Bronchial epithelial cell (primary cell): ENCODE measurements around the gene CDH13. TPM values are rescaled to one million over a fixed set of nuclear protein-coding genes. Genes with fewer than 3 reads are reported as not detected.

ENCODE experiments used
- DNase-seq: peaks from one replicate; pipeline ENCODE4 v3.0.0-alpha.2; 2010; ENCODE audit warnings: low read depth
- FAIRE-seq: peaks from 2 replicates; lab custom pipeline; 2011; peaks lifted over from hg19 to GRCh38; lab: Jason Lieb, UNC
- H3K27me3 ChIP-seq: 2 replicates; pipeline ENCODE4 v1.5.1; 2011; ENCODE audit warnings: low read length; ENCODE audit not compliant: control insufficient read depth, insufficient read depth
- H3K36me3 ChIP-seq: 2 replicates; pipeline ENCODE4 v1.5.1; 2011; ENCODE audit warnings: low read length; ENCODE audit not compliant: control insufficient read depth, insufficient read depth
- H3K4me3 ChIP-seq: 2 replicates; pipeline ENCODE4 v1.5.1; 2011; ENCODE audit warnings: mild to moderate bottlenecking, low read depth, low read length, control low read depth
- total RNA-seq: library from RNA; depleted of rRNA; stranded (reverse); fragments of >200 nt; gene quantifications from 2 replicates; pipeline ENCODE4 v1.2.1, GENCODE V29; 2014
- TF ChIP-seq, protein P1 (sequence below): IDR thresholded peaks from 2 replicates; pipeline ENCODE4 v1.5.1; 2011; ENCODE audit warnings: mild to moderate bottlenecking, moderate library complexity, low read length, control low read depth, inconsistent platforms; ENCODE audit not compliant: insufficient read depth, severe bottlenecking

Gene CDH13
- total RNA-seq, 1 donor from 2014 or later, result 31.3 TPM

DNA sequence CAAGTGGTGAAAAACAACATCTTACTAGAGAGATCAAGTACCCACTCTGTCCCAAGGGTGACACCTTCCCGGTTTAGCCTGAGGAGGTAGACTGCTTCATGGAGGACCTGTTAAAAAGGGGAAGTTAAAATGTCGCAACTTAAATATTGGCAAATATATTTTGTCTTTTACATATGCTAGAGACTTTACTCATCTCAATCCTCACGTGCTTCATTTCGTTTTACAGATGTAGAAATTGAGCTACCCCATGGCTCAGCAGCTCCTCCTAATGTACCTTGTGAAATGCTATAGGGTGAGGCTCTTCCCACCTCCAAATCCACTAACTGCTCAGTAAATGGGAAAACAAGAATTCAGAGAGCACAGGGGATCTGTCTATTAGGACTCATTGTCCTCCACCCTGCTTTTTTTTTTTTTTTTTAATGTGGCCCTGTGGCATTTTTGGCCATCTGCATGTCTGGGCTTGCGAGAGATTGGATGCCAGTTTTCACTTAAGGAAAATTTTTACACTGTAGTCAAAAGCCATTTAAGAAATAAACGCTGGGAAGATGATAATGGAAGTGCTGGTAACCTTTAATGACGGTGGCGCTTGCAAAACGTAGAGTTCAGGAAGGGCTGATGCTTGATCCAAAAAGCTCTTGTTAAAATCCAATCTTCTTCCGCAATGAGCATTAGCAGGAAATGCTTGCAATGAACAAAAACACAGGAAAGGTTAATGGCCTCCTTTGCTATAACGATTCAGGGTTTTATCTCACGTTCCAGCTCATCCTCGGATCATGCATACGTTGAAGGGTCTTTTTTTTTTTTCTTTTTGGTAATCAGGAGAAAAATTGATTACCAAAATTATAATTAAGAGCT, 1220.8 kb downstream of the CDH13 start:
- TF ChIP-seq, protein P1, sequence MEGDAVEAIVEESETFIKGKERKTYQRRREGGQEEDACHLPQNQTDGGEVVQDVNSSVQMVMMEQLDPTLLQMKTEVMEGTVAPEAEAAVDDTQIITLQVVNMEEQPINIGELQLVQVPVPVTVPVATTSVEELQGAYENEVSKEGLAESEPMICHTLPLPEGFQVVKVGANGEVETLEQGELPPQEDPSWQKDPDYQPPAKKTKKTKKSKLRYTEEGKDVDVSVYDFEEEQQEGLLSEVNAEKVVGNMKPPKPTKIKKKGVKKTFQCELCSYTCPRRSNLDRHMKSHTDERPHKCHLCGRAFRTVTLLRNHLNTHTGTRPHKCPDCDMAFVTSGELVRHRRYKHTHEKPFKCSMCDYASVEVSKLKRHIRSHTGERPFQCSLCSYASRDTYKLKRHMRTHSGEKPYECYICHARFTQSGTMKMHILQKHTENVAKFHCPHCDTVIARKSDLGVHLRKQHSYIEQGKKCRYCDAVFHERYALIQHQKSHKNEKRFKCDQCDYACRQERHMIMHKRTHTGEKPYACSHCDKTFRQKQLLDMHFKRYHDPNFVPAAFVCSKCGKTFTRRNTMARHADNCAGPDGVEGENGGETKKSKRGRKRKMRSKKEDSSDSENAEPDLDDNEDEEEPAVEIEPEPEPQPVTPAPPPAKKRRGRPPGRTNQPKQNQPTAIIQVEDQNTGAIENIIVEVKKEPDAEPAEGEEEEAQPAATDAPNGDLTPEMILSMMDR, result no peak
- Histone ChIP-seq H3K27me3 (peaks cover 1% of the 10 kb centered on the region), H3K36me3 (no peaks in the 10 kb centered on the region), H3K4me3 (no peak overlapping the region)
- FAIRE-seq (no peak), DNase-seq (peak; percentile 26)

DNA sequence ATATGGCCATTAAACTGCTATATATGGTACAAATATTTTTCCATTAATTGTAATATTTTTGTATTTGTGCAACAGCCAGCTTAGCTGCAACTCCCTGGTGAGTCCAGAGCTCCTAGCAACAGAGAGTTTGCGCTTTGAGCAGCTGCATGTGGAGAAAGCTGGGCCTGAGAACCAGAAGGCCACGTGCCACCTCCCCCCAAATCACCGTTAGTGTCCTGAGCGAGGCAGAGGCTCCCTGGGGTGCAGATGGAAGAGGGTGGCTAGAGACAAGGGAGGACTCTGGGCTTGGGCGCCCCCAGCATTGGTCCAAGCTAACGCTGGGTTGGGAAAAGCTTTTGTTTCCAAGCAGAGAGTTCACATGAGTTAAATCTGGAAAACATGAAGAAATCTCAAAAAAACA, 1222.7 kb downstream of the CDH13 start:
- H3K4me3 ChIP-seq, result no peak overlapping the region
- no peaks in the 10 kb centered on the region for H3K36me3 ChIP-seq
- H3K27me3 ChIP-seq, result no peaks in the 10 kb centered on the region
- FAIRE-seq, result no peak
- DNase-seq, result no peak
- TF ChIP-seq, protein P1, result no peak
